ENCODE measurements around the gene FAH.

GRCh38 chr15:80202641-80203360 is 50.0 kb downstream of the FAH start:
- TF ChIP-seq, protein P1, sequence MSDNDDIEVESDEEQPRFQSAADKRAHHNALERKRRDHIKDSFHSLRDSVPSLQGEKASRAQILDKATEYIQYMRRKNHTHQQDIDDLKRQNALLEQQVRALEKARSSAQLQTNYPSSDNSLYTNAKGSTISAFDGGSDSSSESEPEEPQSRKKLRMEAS (IDR thresholded peaks at IDR 0.05; ENCODE audit: low read depth, low read length) = no peak
- TF ChIP-seq ELK1 (IDR thresholded peaks at IDR 0.05; ENCODE audit: low read depth, low read length) (no peak), NFYA (IDR thresholded peaks at IDR 0.05; ENCODE audit: borderline replicate concordance, low read depth, low read length) (no peak), ESRRA (IDR thresholded peaks at IDR 0.05; ENCODE audit: low read length) (no peak), SMARCA5 (IDR thresholded peaks at IDR 0.05) (no peak), TCF12 (IDR thresholded peaks at IDR 0.05; ENCODE audit: low read depth, low read length) (no peak), POLR2AphosphoS5 (IDR thresholded peaks at IDR 0.05; ENCODE audit: low read length) (no peak), CTCF (IDR thresholded peaks at IDR 0.05 in 2 of 3, conservative IDR thresholded peaks at IDR 0.05 in 1 of 3; ENCODE audit: control insufficient read depth in 2 of 3, extremely low read depth in 1 of 3, insufficient read depth in 1 of 3, low read depth in 3 of 3, low read length in 3 of 3) (no peak), EP300 (IDR thresholded peaks at IDR 0.05; ENCODE audit: borderline replicate concordance in 1 of 2, control insufficient read depth in 1 of 2, low read depth in 2 of 2, low read length in 2 of 2) (no peak), MTA3 (IDR thresholded peaks at IDR 0.05; ENCODE audit: borderline replicate concordance, low read length) (no peak), ZSCAN29 (IDR thresholded peaks at IDR 0.05) (no peak), ZBTB33 (IDR thresholded peaks at IDR 0.05) (no peak)
- TF ChIP-seq, protein P2, sequence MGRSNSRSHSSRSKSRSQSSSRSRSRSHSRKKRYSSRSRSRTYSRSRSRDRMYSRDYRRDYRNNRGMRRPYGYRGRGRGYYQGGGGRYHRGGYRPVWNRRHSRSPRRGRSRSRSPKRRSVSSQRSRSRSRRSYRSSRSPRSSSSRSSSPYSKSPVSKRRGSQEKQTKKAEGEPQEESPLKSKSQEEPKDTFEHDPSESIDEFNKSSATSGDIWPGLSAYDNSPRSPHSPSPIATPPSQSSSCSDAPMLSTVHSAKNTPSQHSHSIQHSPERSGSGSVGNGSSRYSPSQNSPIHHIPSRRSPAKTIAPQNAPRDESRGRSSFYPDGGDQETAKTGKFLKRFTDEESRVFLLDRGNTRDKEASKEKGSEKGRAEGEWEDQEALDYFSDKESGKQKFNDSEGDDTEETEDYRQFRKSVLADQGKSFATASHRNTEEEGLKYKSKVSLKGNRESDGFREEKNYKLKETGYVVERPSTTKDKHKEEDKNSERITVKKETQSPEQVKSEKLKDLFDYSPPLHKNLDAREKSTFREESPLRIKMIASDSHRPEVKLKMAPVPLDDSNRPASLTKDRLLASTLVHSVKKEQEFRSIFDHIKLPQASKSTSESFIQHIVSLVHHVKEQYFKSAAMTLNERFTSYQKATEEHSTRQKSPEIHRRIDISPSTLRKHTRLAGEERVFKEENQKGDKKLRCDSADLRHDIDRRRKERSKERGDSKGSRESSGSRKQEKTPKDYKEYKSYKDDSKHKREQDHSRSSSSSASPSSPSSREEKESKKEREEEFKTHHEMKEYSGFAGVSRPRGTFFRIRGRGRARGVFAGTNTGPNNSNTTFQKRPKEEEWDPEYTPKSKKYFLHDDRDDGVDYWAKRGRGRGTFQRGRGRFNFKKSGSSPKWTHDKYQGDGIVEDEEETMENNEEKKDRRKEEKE (IDR thresholded peaks at IDR 0.05) = no peak
- TF ChIP-seq, protein P3, sequence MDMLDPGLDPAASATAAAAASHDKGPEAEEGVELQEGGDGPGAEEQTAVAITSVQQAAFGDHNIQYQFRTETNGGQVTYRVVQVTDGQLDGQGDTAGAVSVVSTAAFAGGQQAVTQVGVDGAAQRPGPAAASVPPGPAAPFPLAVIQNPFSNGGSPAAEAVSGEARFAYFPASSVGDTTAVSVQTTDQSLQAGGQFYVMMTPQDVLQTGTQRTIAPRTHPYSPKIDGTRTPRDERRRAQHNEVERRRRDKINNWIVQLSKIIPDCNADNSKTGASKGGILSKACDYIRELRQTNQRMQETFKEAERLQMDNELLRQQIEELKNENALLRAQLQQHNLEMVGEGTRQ (IDR thresholded peaks at IDR 0.05; ENCODE audit: borderline replicate concordance, low read depth, low read length) = no peak
